ENCODE results near the gene IGSF10.

The IGSF10 gene

GRCh38 chr3:151462278-151462780, 1.5 kb upstream of the IGSF10 start:
- DNase-seq (ENCODE audit: low read depth in 4 of 4, low spot score in 1 of 4), result no peak

GRCh38 chr3:151460228-151460627, 633 bp downstream of the IGSF10 start:
- no peak for DNase-seq (ENCODE audit: low read depth in 4 of 4, low spot score in 1 of 4)

- DNase-seq (ENCODE audit: low read depth in 4 of 4, low spot score in 1 of 4), result no peak
These were observed 1.5 kb downstream of the IGSF10 start for GRCh38 chr3:151459358-151459757.

- no peak for DNase-seq (ENCODE audit: low read depth in 4 of 4, low spot score in 1 of 4)
These were observed 4.8 kb downstream of the IGSF10 start for GRCh38 chr3:151456065-151456464.

- DNase-seq (ENCODE audit: low read depth in 4 of 4, low spot score in 1 of 4), result no peak
These were observed 8.0 kb downstream of the IGSF10 start for GRCh38 chr3:151452841-151453240.

GRCh38 chr3:151452368-151452767, 8.5 kb downstream of the IGSF10 start:
- no peak for DNase-seq (ENCODE audit: low read depth in 4 of 4, low spot score in 1 of 4)

- no peak for DNase-seq (ENCODE audit: low read depth in 4 of 4, low spot score in 1 of 4)
These were observed 14.9 kb downstream of the IGSF10 start for GRCh38 chr3:151446002-151446340.

GRCh38 chr3:151445273-151446001, 15.4 kb downstream of the IGSF10 start:
- no peak for DNase-seq (ENCODE audit: low read depth in 4 of 4, low spot score in 1 of 4)

- no peak for DNase-seq (ENCODE audit: low read depth in 4 of 4, low spot score in 1 of 4)
These were observed 17.3 kb downstream of the IGSF10 start for GRCh38 chr3:151443583-151443982.

GRCh38 chr3:151440940-151441339, 19.9 kb downstream of the IGSF10 start:
- no peak for DNase-seq (ENCODE audit: low read depth in 4 of 4, low spot score in 1 of 4)

- no peak for DNase-seq (ENCODE audit: low read depth in 4 of 4, low spot score in 1 of 4)
These were observed 21.2 kb downstream of the IGSF10 start for GRCh38 chr3:151439652-151440125.

- DNase-seq (ENCODE audit: low read depth in 4 of 4, low spot score in 1 of 4), result no peak
These were observed 23.0 kb downstream of the IGSF10 start for GRCh38 chr3:151437906-151438305.

- no peak for DNase-seq (ENCODE audit: low read depth in 4 of 4, low spot score in 1 of 4)
These were observed 24.0 kb downstream of the IGSF10 start for GRCh38 chr3:151436675-151437446.

GRCh38 chr3:151434151-151434890, 26.5 kb downstream of the IGSF10 start:
- DNase-seq (ENCODE audit: low read depth in 4 of 4, low spot score in 1 of 4), result no peak

GRCh38 chr3:151432616-151433372, 28.1 kb downstream of the IGSF10 start:
- DNase-seq (ENCODE audit: low read depth in 4 of 4, low spot score in 1 of 4), result no peak

- DNase-seq (ENCODE audit: low read depth in 4 of 4, low spot score in 1 of 4), result no peak
These were observed 28.9 kb downstream of the IGSF10 start for GRCh38 chr3:151431940-151432339.

- DNase-seq (ENCODE audit: low read depth in 4 of 4, low spot score in 1 of 4), result no peak
These were observed 29.9 kb downstream of the IGSF10 start for GRCh38 chr3:151430821-151431484.

GRCh38 chr3:151428386-151428785, 32.5 kb downstream of the IGSF10 start:
- no peak for DNase-seq (ENCODE audit: low read depth in 4 of 4, low spot score in 1 of 4)

- DNase-seq (ENCODE audit: low read depth in 4 of 4, low spot score in 1 of 4), result no peak
These were observed 34.6 kb downstream of the IGSF10 start for GRCh38 chr3:151426341-151426657.

- DNase-seq (ENCODE audit: low read depth in 4 of 4, low spot score in 1 of 4), result no peak
These were observed 35.1 kb downstream of the IGSF10 start for GRCh38 chr3:151425627-151426340.
